GM12891 (cell line): ENCODE results near the gene NDRG3.

ENCODE experiments used
- PAX5 ChIP-seq: IDR thresholded peaks from 2 replicates; pipeline ENCODE4 v1.6.1; 2011; ENCODE audit warnings: low read length, moderate library complexity, mild to moderate bottlenecking; ENCODE audit not compliant: insufficient read depth, severe bottlenecking
- POLR2A ChIP-seq: IDR thresholded peaks from 2 replicates; pipeline ENCODE4 v1.6.1; 2011; ENCODE audit warnings: low read depth, low read length, control low read depth
- POLR2AphosphoS5 ChIP-seq: IDR thresholded peaks from 2 replicates; pipeline ENCODE4 v1.6.1; 2011; ENCODE audit warnings: low read depth, low read length, control low read depth
- SPI1 ChIP-seq: IDR thresholded peaks from 2 replicates; pipeline ENCODE4 v1.6.1; 2011; ENCODE audit warnings: low read depth, low read length, control low read depth

- no peak for TF ChIP-seq POLR2AphosphoS5
- TF ChIP-seq POLR2A, result no peak
- no peak for TF ChIP-seq SPI1
- TF ChIP-seq PAX5, result no peak
Observed at GRCh38 chr20:36631646-36632045, 114.2 kb downstream of the NDRG3 start.
